Limb (tissue), 2 donors: Measurements from ENCODE around the gene UMOD.

Source experiments
- DNase-seq, 2 donors: peaks; one replicate each; pipeline ENCODE4 v3.0.0-alpha.2; 2016; ENCODE audit errors: extremely low spot score in 2 of 2

Gene UMOD

GRCh38 chr16:20302389-20302788 lies 50.1 kb downstream of the UMOD start:
- DNase-seq: no peak

GRCh38 chr16:20301840-20302239 lies 50.7 kb downstream of the UMOD start:
- no peak for DNase-seq

DNA sequence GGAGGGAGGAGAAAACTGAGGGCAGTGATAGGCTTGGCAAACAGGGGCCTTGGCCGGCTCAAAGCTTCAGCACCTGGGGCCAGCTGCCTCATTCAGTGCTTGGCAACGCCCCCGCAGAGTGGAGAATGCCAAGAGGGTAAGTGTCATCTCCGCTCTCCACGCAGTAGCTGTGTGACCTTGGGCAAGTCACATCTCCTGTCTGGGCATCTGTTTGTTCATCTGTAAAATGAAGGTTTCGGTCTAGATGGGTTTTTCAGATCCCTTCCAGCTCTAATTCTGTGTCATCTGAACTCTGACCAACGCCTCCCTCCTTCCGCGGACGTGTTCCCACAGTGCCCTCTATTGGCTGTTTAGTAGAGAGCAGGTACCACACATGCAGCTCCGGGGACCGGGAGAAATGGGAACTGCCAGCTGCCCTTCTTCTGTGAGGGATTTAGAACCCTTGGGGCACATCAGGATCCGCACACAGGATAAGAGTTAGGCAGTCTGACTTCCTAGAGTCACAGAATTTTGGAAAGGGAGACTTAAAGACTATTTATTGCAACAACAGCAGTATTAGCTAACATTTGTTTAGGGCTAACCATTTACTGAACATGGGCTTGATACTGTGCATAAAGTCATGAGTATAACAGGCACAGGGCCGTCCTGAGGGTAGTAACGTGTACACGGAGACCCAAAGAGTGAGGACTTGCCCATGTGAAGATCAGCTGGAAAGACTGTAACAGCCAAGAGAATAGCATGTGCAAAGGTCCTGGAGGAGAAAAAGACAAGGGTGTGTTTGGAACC lies 52.0 kb downstream of the UMOD start:
- peak; percentile 35 to 54 for DNase-seq

DNA sequence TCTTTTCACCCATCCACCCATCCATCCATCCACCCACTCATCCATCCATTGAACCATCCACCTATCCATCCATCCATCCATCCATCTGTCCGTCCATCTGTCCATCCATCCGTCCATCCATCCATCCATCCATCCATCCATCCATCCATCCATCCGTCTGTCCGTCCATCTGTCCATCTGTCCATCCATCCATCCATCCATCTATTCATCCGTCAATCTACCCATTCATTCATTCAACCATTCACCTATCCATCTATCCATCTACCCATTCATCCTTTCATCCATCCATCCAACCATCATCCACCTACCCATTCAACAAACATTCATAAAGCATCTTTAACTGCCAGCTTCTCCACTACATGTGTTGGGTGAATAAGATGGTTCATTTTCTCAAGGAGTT lies 54.1 kb downstream of the UMOD start:
- no peak for DNase-seq

- peak in 1 of 2 donors; percentile 35 for DNase-seq
These were observed 61.0 kb downstream of the UMOD start for GRCh38 chr16:20291208-20292206.

- no peak for DNase-seq
These were observed 62.9 kb downstream of the UMOD start for GRCh38 chr16:20289571-20289970.

- no peak for DNase-seq
These were observed 66.5 kb downstream of the UMOD start for GRCh38 chr16:20285993-20286499.
